K562 (cell line): ENCODE data around the gene TAS1R3. TPM values are rescaled to one million over a fixed set of nuclear protein-coding genes. Genes with fewer than 3 reads are reported as not detected.

Source experiments
- ARID1B ChIP-seq: fragments of 450-650 bp; IDR thresholded peaks from 2 replicates; pipeline ENCODE4 v1.6.1; 2016; ENCODE audit warnings: antibody characterized with exemption, mild to moderate bottlenecking, inconsistent platforms
- C11orf30 ChIP-seq: fragments of 450-650 bp; IDR thresholded peaks from 2 replicates; pipeline ENCODE4 v1.6.1; 2016; ENCODE audit warnings: low read depth, mild to moderate bottlenecking
- DMBX1 ChIP-seq: fragments of 250-450 bp; sonication (Bioruptor Pico); IDR thresholded peaks from 2 replicates; pipeline ENCODE4 v1.8.0; 2022; ENCODE audit warnings: inconsistent platforms, mild to moderate bottlenecking, moderate library complexity, borderline replicate concordance
- FOSL1 ChIP-seq: fragments of 200-800 bp; sonication (Bioruptor generic); conservative IDR thresholded peaks from 2 replicates; pipeline ENCODE4 v1.6.1; 2016; ENCODE audit warnings: missing genetic modification characterization, missing compliant biosample characterization
- HIVEP1 ChIP-seq: fragments of 250-450 bp; sonication (Bioruptor Pico); IDR thresholded peaks from 2 replicates; pipeline ENCODE4 v1.4.0; 2020; ENCODE audit warnings: mild to moderate bottlenecking
- IRF2 ChIP-seq: sonication (generic); formaldehyde crosslinking; IDR thresholded peaks from 2 replicates; pipeline ENCODE4 v1.8.1; 2022; ENCODE audit warnings: mild to moderate bottlenecking, missing genetic modification reagents
- NR2C1 ChIP-seq, 2 experiments: fragments of 450-650 bp; IDR thresholded peaks; 2 replicates each; pipeline ENCODE4 v1.6.1; 2017; ENCODE audit warnings: mild to moderate bottlenecking in 2 of 2, antibody characterized with exemption in 1 of 2, inconsistent platforms in 1 of 2, missing compliant biosample characterization in 1 of 2, missing genetic modification characterization in 1 of 2
- RBM39 ChIP-seq: fragments of 200-400 bp; formaldehyde crosslinking; optimal IDR thresholded peaks from 2 replicates; pipeline ENCODE3; 2018; ENCODE audit warnings: low read depth, low read length
- SRSF7 ChIP-seq: fragments of 200-400 bp; formaldehyde crosslinking; optimal IDR thresholded peaks from 2 replicates; pipeline ENCODE3; 2017; ENCODE audit warnings: mild to moderate bottlenecking, low read depth, low read length
- ZBTB9 ChIP-seq: fragments of 450-650 bp; formaldehyde crosslinking; IDR thresholded peaks from 2 replicates; pipeline ENCODE4 v1.4.0; 2020; ENCODE audit warnings: mild to moderate bottlenecking, moderate library complexity
- ZNF41 ChIP-seq: fragments of 250-450 bp; sonication (Bioruptor Pico); conservative IDR thresholded peaks from 2 replicates; pipeline ENCODE4 v1.4.0; 2020; ENCODE audit warnings: mild to moderate bottlenecking
- ZNF583 ChIP-seq: fragments of 250-450 bp; sonication (Bioruptor Pico); IDR thresholded peaks from 2 replicates; pipeline ENCODE4 v1.4.0; 2020
- ZNF764 ChIP-seq: fragments of 250-450 bp; sonication (Bioruptor Pico); IDR thresholded peaks from 2 replicates; pipeline ENCODE4 v1.4.0; 2020; ENCODE audit warnings: low read depth, mild to moderate bottlenecking, moderate library complexity
- ZSCAN32 ChIP-seq: fragments of 450-650 bp; formaldehyde crosslinking; IDR thresholded peaks from 2 replicates; pipeline ENCODE4 v1.4.0; 2020; ENCODE audit warnings: mild to moderate bottlenecking, moderate library complexity
- polyA plus RNA-seq, 8 experiments: library from polyadenylated mRNA; depleted of rRNA in 4 of 8; stranded (reverse) in 5 of 8; unstranded in 3 of 8; fragments of >200 nt; fragmentation: Nextera tagmentation in 2 of 8; fragmentation: Illumina TruSeq in 1 of 8; extraction: Ambion mirVana in 2 of 8; extraction: Trizol in 1 of 8; gene quantifications; 2 replicates each; pipeline versions ENCODE4 v1.2.1 to v1.2.3, GENCODE V29; 2011 to 2014; ENCODE audit warnings: inconsistent platforms in 1 of 8, missing spikeins in 1 of 8
- total RNA-seq, 7 experiments: library from RNA; depleted of rRNA in 6 of 7; stranded (reverse); fragments of >200 nt in 6 of 7; fragmentation: Illumina TruSeq in 2 of 7; extraction: Trizol in 2 of 7; gene quantifications; 2 replicates each; pipeline versions ENCODE4 v1.2.1 to v1.2.3, GENCODE V29; 2011 to 2021; ENCODE audit warnings: low replicate concordance in 1 of 7
- TF ChIP-seq, protein P1 (sequence below), 2 experiments: IDR thresholded peaks; 2 replicates each; pipeline ENCODE4 v1.6.1; 2011; ENCODE audit warnings: borderline replicate concordance in 1 of 2, control low read depth in 1 of 2, low read depth in 1 of 2, low read length in 1 of 2, mild to moderate bottlenecking in 1 of 2, mixed read lengths in 1 of 2, moderate library complexity in 1 of 2; ENCODE audit not compliant: insufficient read depth in 1 of 2, insufficient read length in 1 of 2, poor library complexity in 1 of 2, severe bottlenecking in 1 of 2; ENCODE audit errors: extremely low read depth in 1 of 2
- TF ChIP-seq, protein P2 (sequence below), 2 experiments: fragments of 450-650 bp; conservative IDR thresholded peaks; 2 replicates each; pipeline ENCODE4 v1.6.1; 2017; ENCODE audit warnings: mild to moderate bottlenecking in 2 of 2, moderate library complexity in 2 of 2
- TF ChIP-seq, protein P3 (sequence below): sonication (generic); formaldehyde crosslinking; IDR thresholded peaks from 2 replicates; pipeline ENCODE4 v1.8.0; 2022; ENCODE audit warnings: mild to moderate bottlenecking, missing genetic modification reagents, borderline replicate concordance
- TF ChIP-seq, protein P4 (sequence below): sonication (generic); formaldehyde crosslinking; IDR thresholded peaks from 2 replicates; pipeline ENCODE4 v1.9.0; 2022; ENCODE audit warnings: mild to moderate bottlenecking, missing genetic modification reagents

Gene TAS1R3
- total and polyA plus RNA-seq, 9 of the 15 experiments (the other 6 are each of a cell fraction or from before 2014, with no cell fraction given), result 0.07 to 0.13 TPM; not detected in 7

DNA sequence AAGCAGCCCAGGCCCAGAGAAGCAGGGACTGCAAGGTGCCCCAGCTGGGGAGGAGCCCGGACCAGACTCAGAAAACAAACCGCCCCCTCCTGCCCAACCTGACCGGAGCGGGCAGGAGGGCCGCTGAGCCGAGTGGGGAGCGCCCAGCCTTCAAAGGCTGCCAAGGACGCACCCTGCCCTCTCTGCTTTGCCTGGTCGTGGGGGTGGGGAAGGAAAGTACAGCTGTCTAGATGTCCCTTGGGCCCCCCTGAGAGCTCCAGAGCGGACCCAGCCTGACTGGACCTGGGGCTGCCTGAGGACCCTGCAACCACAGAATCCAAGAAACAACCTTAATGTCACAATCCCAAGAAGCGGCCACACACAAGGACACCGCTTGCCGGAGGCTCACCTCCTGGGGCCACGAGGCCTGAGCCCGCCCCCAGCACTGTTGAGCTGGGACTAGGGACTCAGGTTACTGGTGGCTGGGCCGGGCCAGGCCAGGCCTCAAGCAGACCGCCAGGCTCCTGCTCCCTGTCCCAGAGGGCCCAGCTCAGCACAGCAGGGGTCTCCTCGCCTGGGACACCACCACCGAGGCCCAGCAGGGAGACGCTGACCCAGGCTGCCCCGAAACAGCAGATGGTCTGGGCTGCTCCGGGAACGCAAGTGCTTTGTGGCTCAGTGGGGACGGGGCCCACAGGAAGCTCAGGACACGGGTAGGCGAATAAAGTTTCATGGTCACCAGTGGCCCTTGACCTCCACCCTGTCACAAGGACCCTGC is 16.8 kb downstream of the TAS1R3 start (continued):
- TF ChIP-seq SRSF7 (no peak), ZNF764 (CRISPR knock-in tag) (no peak), RBM39 (peak; percentile 30), NR2C1 (IDR thresholded peaks at IDR 0.05) (peak; percentile 18; the same call in 1 of the 2 replicates), NR2C1 (tag; IDR thresholded peaks at IDR 0.05) (no peak), FOSL1 (tag) (no peak), HIVEP1 (CRISPR knock-in tag) (no peak), ARID1B (no peak), IRF2 (CRISPR knock-in tag) (no peak), ZNF583 (CRISPR knock-in tag) (no peak), ZNF41 (CRISPR knock-in tag) (no peak), ZSCAN32 (CRISPR knock-in tag) (no peak), DMBX1 (CRISPR knock-in tag) (no peak), ZBTB9 (CRISPR knock-in tag) (no peak), C11orf30 (no peak)
- TF ChIP-seq, protein P1, sequence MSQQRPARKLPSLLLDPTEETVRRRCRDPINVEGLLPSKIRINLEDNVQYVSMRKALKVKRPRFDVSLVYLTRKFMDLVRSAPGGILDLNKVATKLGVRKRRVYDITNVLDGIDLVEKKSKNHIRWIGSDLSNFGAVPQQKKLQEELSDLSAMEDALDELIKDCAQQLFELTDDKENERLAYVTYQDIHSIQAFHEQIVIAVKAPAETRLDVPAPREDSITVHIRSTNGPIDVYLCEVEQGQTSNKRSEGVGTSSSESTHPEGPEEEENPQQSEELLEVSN (IDR thresholded peaks at IDR 0.05; ENCODE audit: borderline replicate concordance in 1 of 2, extremely low read depth in 1 of 2, insufficient read depth in 1 of 2, insufficient read length in 1 of 2, low read depth in 1 of 2, low read length in 1 of 2, poor library complexity in 1 of 2, severe bottlenecking in 1 of 2), result peak; percentile 59 to 80
- TF ChIP-seq, protein P2, sequence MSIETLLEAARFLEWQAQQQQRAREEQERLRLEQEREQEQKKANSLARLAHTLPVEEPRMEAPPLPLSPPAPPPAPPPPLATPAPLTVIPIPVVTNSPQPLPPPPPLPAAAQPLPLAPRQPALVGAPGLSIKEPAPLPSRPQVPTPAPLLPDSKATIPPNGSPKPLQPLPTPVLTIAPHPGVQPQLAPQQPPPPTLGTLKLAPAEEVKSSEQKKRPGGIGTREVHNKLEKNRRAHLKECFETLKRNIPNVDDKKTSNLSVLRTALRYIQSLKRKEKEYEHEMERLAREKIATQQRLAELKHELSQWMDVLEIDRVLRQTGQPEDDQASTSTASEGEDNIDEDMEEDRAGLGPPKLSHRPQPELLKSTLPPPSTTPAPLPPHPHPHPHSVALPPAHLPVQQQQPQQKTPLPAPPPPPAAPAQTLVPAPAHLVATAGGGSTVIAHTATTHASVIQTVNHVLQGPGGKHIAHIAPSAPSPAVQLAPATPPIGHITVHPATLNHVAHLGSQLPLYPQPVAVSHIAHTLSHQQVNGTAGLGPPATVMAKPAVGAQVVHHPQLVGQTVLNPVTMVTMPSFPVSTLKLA (conservative IDR thresholded peaks at IDR 0.05), result peak in 1 of 2 experiments; percentile 87
- TF ChIP-seq, protein P3, sequence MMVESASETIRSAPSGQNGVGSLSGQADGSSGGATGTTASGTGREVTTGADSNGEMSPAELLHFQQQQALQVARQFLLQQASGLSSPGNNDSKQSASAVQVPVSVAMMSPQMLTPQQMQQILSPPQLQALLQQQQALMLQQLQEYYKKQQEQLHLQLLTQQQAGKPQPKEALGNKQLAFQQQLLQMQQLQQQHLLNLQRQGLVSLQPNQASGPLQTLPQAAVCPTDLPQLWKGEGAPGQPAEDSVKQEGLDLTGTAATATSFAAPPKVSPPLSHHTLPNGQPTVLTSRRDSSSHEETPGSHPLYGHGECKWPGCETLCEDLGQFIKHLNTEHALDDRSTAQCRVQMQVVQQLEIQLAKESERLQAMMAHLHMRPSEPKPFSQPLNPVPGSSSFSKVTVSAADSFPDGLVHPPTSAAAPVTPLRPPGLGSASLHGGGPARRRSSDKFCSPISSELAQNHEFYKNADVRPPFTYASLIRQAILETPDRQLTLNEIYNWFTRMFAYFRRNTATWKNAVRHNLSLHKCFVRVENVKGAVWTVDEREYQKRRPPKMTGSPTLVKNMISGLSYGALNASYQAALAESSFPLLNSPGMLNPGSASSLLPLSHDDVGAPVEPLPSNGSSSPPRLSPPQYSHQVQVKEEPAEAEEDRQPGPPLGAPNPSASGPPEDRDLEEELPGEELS, result no peak; the same call in 1 of the 2 replicates
- TF ChIP-seq, protein P4, sequence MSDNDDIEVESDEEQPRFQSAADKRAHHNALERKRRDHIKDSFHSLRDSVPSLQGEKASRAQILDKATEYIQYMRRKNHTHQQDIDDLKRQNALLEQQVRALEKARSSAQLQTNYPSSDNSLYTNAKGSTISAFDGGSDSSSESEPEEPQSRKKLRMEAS (CRISPR knock-in tag), result peak; percentile 87
